ENCODE data around the gene CCNK. TPM values are rescaled to one million over a fixed set of nuclear protein-coding genes. Genes with fewer than 3 reads are reported as not detected.
A peak's percentile ranks its signal among the peaks of the same experiment; 100 is the strongest.

Gene CCNK
- total RNA-seq, 1 donor from 2014 or later, result 62.3 TPM

GRCh38 chr14:99522457-99522891 lies 41.3 kb downstream of the CCNK start:
- peak; percentile 83 for DNase-seq (ENCODE audit: low spot score)
- Mint-ChIP-seq H3K27ac (ENCODE audit: unreplicated experiment) (peak overlapping the region; percentile 66), H3K36me3 (ENCODE audit: low read depth) (no peaks in the 10 kb centered on the region), H3K9me3 (ENCODE audit: low read depth) (no peaks in the 10 kb centered on the region), H3K4me3 (ENCODE audit: unreplicated experiment) (no peak overlapping the region), H3K27me3 (ENCODE audit: low read depth) (no peaks in the 10 kb centered on the region), H3K4me1 (ENCODE audit: low read depth) (peaks cover 24% of the 10 kb centered on the region)
- TF ChIP-seq CTCF (IDR thresholded peaks at IDR 0.05), result no peak

GRCh38 chr14:99522934-99523703 lies 41.9 kb downstream of the CCNK start:
- no peaks in the 10 kb centered on the region for H3K9me3 Mint-ChIP-seq (ENCODE audit: low read depth)
- H3K36me3 Mint-ChIP-seq (ENCODE audit: low read depth), result no peaks in the 10 kb centered on the region
- DNase-seq (ENCODE audit: low spot score), result peak; percentile 77
- no peaks in the 10 kb centered on the region for H3K27me3 Mint-ChIP-seq (ENCODE audit: low read depth)
- peak overlapping the region; percentile 57 for H3K27ac Mint-ChIP-seq (ENCODE audit: unreplicated experiment)
- TF ChIP-seq CTCF (IDR thresholded peaks at IDR 0.05), result no peak
- no peak overlapping the region for H3K4me3 Mint-ChIP-seq (ENCODE audit: unreplicated experiment)
- H3K4me1 Mint-ChIP-seq (ENCODE audit: low read depth), result peaks cover 24% of the 10 kb centered on the region

- Mint-ChIP-seq H3K9me3 (ENCODE audit: low read depth) (no peaks in the 10 kb centered on the region), H3K4me1 (ENCODE audit: low read depth) (peaks cover 24% of the 10 kb centered on the region), H3K36me3 (ENCODE audit: low read depth) (no peaks in the 10 kb centered on the region), H3K4me3 (ENCODE audit: unreplicated experiment) (no peak overlapping the region), H3K27me3 (ENCODE audit: low read depth) (no peaks in the 10 kb centered on the region), H3K27ac (ENCODE audit: unreplicated experiment) (no peak overlapping the region)
- no peak for TF ChIP-seq CTCF (IDR thresholded peaks at IDR 0.05)
- peak; percentile 59 for DNase-seq (ENCODE audit: low spot score)
Measured at GRCh38 chr14:99523704-99524055, 42.5 kb downstream of the CCNK start.

GRCh38 chr14:99524091-99524661 lies 43.0 kb downstream of the CCNK start:
- peak; percentile 60 for DNase-seq (ENCODE audit: low spot score)
- H3K27me3 Mint-ChIP-seq (ENCODE audit: low read depth), result no peaks in the 10 kb centered on the region
- no peaks in the 10 kb centered on the region for H3K36me3 Mint-ChIP-seq (ENCODE audit: low read depth)
- H3K4me3 Mint-ChIP-seq (ENCODE audit: unreplicated experiment), result no peak overlapping the region
- no peak overlapping the region for H3K27ac Mint-ChIP-seq (ENCODE audit: unreplicated experiment)
- peaks cover 24% of the 10 kb centered on the region for H3K4me1 Mint-ChIP-seq (ENCODE audit: low read depth)
- no peaks in the 10 kb centered on the region for H3K9me3 Mint-ChIP-seq (ENCODE audit: low read depth)
- no peak for TF ChIP-seq CTCF (IDR thresholded peaks at IDR 0.05)

- Mint-ChIP-seq H3K27ac (ENCODE audit: unreplicated experiment) (no peak overlapping the region), H3K4me1 (ENCODE audit: low read depth) (peaks cover 26% of the 10 kb centered on the region), H3K36me3 (ENCODE audit: low read depth) (no peaks in the 10 kb centered on the region), H3K9me3 (ENCODE audit: low read depth) (no peaks in the 10 kb centered on the region), H3K27me3 (ENCODE audit: low read depth) (no peaks in the 10 kb centered on the region), H3K4me3 (ENCODE audit: unreplicated experiment) (no peak overlapping the region)
- TF ChIP-seq CTCF (IDR thresholded peaks at IDR 0.05), result peak; percentile 71
- DNase-seq (ENCODE audit: low spot score), result peak; percentile 57
Measured at GRCh38 chr14:99524804-99525698, 43.8 kb downstream of the CCNK start.

Measured in chondrocyte (in vitro differentiated cells).